ENCODE results near the gene PARD3B.

GRCh38 chr2:205361970-205362369, 816.7 kb downstream of the PARD3B start:
- no peak for TF ChIP-seq CTCF (IDR thresholded peaks at IDR 0.05; ENCODE audit: borderline replicate concordance, extremely low read depth, low read length, poor library complexity, severe bottlenecking)
- no peak for TF ChIP-seq EZH2 (IDR thresholded peaks at IDR 0.05; ENCODE audit: borderline replicate concordance, low read depth, low read length, severe bottlenecking)

Data from DND-41 (cell line).